NCI-H510A treated with DMSO at 0.1 percent for 48 hours (cell line): ENCODE measurements around the gene MFSD12.

Experiments
- DNase-seq: peaks from one replicate; lab custom pipeline; 2025; lab: John Stamatoyannopoulos, UW

Gene MFSD12

DNA sequence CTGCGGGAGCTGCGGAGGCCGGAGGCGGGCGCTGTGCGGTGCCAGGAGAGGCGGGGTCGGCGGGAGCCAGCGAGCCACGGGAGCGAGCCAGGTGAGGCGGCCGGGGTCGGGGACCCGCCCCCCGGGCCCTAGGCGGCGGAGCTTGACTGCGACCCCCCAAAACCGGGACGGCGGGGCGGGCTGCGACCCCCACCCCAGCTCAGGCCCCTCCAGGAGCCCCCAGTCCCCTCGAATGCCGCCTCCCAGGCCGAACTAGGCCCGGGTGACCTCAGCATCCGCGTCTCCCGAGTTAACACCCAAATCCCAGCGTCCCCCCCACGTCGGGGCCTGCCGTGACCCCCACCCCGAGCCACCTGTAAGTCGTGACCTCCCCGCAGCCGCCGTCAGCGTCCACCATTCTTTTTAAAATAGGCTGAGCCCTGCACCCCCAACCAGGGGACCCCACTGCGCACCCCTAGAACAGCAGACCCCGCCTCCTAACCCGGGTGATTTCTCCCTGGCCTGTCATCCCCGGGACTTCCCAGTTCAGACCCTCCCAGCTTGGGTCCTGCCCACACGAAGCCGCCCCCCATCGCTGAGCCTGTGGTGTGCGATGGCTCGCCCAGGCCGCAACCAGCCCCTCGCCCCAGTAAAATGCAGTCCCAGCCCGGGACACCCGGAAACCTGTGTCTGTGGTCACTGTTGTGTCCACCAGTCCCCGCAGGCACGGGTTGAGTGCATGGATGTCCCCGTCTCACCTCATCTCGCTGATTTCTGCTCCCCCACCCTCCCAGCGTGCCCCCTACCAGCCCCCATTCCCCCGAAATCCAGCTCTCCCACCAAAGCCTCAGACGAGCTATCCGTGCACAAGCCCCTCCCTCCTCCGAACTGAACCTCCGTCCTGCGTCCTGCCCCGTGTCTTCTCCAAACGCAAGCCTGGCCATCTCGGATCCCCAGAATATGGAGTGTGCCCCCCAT is 50.7 kb downstream of the MFSD12 start:
- DNase-seq: no peak

- peak; percentile 89 for DNase-seq
Observed at GRCh38 chr19:3505598-3506383, 51.6 kb downstream of the MFSD12 start, which contains the start of gene FZR1. TSS of gene FZR1 (plus strand) at chr19:3506311. CDS start at chr19:3522990, 16,679 bp downstream.

DNA sequence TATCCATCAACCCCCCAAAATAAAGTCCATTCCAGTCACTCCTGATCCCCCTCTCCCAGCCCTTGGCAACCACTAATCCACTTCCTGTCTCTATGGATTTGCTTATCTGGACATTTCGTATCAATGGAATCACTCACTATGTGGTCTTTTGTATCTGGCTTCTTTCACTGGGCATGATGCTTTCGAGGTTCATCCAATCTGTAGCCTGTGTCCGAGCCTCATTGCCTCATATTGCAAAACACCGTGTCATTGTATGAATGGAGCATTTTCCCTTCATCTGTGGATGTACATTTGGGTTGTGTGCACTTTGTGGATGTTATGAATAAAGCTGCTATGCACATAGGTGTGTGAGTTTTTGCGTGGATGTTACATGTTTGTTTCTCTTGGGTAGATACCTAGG is 52.7 kb downstream of the MFSD12 start:
- DNase-seq: no peak

DNA sequence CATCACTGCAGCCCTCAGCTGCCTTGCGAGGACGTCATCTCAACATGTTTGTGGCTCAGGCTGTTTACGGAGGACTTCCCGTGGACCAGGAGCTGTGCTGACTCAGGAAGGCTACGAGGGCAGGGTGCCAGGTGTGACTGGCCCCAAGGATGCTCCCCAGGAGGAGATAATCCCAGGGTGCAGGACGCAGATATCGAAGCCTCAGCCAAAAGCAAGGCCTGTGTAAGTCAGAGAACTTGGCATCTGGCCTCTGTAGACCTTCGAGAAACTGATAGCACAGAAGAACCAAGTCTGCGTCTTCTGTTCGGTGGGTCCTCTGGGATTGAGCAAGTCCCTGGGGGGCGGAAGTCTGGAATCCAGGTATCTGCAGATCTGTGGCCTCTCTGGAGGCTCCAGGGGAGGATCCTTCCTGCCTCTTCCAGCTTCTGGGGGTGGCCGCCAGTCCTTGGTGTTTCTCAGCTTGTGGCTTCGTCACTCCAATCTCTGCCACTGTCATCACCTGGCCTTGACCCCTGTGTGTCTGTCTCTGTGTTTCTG is 54.3 kb downstream of the MFSD12 start:
- DNase-seq: no peak

- no peak for DNase-seq
Observed at GRCh38 chr19:3501780-3502179, 55.6 kb downstream of the MFSD12 start.

DNA sequence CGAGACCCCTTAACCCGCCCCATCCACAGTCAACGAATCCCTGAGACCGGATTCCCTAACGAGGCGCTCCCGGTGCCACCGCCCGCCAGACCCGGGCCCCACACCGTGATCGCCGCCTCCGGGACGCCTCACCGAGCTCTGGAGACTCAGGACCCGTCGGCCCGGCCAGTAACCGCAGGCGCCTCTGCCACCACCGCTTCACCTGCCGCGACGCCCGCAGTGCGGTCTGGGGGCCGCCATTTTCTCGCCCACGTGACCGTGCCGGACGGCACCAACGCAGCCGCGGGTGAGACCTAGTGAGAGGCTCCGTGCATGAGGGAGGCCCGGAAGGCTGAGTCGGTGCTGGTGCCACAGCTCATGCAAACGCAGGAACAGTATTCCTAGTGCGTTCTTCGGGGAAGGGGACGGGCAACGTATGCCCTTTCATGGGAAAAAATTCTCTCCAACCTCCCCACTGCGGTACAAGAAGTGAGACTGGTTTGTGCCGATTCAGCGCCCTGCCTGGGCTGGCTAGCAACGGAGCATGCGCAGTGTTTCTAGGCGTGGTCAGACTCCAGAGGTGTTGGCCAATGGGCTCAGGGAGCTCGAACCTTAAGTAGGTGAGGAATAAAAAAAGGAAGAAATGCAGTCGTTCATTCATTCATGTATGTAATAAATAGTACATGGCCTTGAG is 56.8 kb downstream of the MFSD12 start, which contains the start of gene DOHH:
DOHH (minus strand) TSS at position 246 of the 673 bp plus-strand sequence. CDS start 3,860 bp downstream, outside the sequence.
- peak; percentile 83 for DNase-seq

- no peak for DNase-seq
Observed at GRCh38 chr19:3499738-3500428, 57.5 kb downstream of the MFSD12 start.

DNA sequence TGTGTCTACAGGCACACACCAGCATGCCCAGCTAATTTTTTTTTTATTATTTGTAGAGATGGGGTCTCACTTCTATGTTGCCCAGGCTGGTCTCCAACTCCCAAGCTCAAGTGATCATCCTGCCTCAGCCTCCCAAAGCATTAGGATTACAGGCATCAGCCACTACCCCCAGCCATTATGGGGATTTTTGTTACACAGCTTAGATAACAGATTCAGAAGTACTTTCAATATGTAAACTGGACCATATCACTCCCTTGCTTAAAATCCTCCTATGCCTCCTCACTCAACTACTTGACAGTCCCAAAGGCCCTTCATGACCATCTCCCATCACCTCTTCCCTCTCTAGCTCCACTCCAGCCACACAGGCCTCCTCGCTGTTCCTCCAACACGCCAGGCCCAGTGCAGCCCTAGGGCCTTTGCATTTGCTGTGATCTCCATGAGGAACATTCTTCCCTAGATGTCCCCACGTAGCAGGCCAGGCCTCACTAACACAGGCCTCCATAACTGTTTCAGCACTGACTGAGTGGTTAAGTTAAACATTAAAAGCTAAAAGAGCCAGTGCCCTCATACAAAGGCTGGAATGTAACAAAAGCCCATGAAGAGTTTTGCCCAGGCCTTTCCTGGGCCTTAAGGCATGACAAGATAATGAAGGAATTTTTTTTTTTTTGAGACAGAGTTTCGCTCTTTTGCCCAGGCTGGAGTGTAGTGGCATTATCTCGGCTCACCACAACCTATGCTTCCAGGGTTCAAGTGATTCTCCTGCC is 59.4 kb downstream of the MFSD12 start:
- DNase-seq: no peak

DNA sequence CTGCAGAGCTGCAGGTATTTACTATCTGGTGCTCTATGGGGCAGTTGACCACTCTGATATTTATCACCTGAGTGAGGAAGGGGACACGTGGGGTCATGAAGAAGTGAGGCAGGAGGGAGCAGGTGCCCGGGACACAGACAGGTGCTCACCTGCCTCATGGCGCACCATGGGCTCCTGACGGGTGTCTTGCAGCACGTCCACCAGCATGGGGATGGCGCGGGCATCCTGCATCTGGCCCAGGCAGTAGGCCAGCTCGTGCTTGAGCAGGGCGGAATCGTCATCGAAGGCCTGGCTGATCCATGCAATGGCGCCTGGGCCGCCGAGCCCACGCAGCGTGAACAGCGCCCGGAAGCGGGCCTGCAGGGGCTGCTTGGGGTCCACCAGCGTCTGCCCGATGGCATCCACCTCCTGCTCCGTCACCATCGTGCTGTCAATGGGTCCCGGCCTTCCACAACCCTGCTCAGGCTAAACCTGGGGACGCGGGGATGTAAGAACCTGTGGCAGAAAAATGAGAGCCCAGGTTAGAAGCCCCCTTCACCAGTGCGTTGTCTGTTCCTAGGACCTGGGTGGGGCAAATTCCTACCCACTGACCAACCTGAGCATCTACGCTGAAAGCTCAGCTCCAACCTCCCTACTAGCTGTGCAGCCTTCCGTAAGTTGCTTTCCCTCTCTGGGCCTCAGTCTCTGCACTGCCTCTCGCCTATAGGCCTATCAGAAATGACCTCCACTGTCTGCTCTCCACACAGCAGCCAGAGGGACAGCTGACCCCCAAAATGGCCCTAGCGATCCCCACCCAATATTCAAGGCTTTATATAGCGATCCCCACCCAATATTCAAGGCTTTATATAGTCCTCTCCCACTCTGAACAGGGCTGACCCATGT is 60.8 kb downstream of the MFSD12 start:
- DNase-seq: no peak

DNA sequence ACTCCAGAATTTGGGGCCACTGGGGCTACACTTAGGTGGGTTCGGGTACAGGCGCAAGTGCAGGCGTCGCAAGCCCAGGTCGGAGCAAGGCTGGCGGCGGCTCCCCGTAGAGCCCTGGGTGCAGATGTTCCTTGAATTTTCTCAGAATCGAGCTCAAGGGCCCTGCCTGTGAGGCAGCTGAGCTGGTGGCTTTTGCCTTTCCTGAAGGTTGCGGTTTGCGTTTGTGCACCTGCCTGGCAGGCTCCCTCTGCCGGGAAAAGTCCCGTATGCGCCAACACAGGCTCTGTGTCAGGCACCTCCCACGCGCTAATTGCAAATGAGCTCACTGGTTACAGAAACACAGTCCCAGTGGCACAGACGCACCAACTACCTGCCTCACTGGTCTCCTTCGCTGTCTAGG is 62.8 kb downstream of the MFSD12 start:
- DNase-seq: no peak
